Neural cell (in vitro differentiated cells): Measurements from ENCODE around the gene TAF8. TPM values are rescaled to one million over a fixed set of nuclear protein-coding genes. Genes with fewer than 3 reads are reported as not detected.

Source experiments
- H2AFZ ChIP-seq: fragments of 200-600, 300-800 bp; sonication (generic), shearing (Covaris generic); 2 replicates; pipeline ENCODE4 v1.6.0; 2014; ENCODE audit warnings: low read depth, mild to moderate bottlenecking, antibody characterized with exemption, low read length, moderate library complexity
- H3F3A ChIP-seq: fragments of 200-600 bp; shearing (Covaris generic); 2 replicates; pipeline ENCODE4 v1.6.1; 2016; ENCODE audit warnings: mild to moderate bottlenecking, moderate library complexity, mixed read lengths, antibody characterized with exemption, low read length; ENCODE audit not compliant: insufficient read depth, poor library complexity, severe bottlenecking
- H3K27ac ChIP-seq: fragments of 200-600, 300-800 bp; sonication (generic), shearing (Covaris generic); 2 replicates; pipeline ENCODE4 v1.5.1; 2014; ENCODE audit warnings: mild to moderate bottlenecking, low read length, moderate library complexity
- H3K27me3 ChIP-seq: fragments of 300-800, 200-600 bp; sonication (generic), shearing (Covaris generic); 2 replicates; pipeline ENCODE4 v1.6.0; 2014; ENCODE audit warnings: mild to moderate bottlenecking, low read depth, low read length, moderate library complexity; ENCODE audit not compliant: insufficient read depth
- H3K36me3 ChIP-seq: fragments of 300-800, 200-600 bp; sonication (generic), shearing (Covaris generic); 2 replicates; pipeline ENCODE4 v1.5.1; 2014; ENCODE audit warnings: mild to moderate bottlenecking, antibody characterized with exemption, low read length, moderate library complexity; ENCODE audit not compliant: insufficient read depth
- H3K4me2 ChIP-seq: fragments of 300-800, 200-600 bp; sonication (generic), shearing (Covaris generic); 2 replicates; pipeline ENCODE4 v1.6.0; 2014; ENCODE audit warnings: mild to moderate bottlenecking, low read length
- H3K4me3 ChIP-seq: fragments of 300-800, 200-600 bp; sonication (generic), shearing (Covaris generic); 2 replicates; pipeline ENCODE4 v1.5.1; 2014; ENCODE audit warnings: mild to moderate bottlenecking, low read length, moderate library complexity
- H3K79me2 ChIP-seq: fragments of 200-600 bp; shearing (Covaris generic); replicated peaks from 2 replicates; pipeline ENCODE4 v1.6.0; 2014; ENCODE audit warnings: mild to moderate bottlenecking, low read length, moderate library complexity; ENCODE audit not compliant: insufficient read depth
- H3K9ac ChIP-seq: fragments of 300-800, 200-600 bp; sonication (generic), shearing (Covaris generic); 2 replicates; pipeline ENCODE4 v1.6.1; 2016; ENCODE audit warnings: mild to moderate bottlenecking, low read length, mixed read lengths
- H3K9me2 ChIP-seq: fragments of 200-600 bp; shearing (Covaris generic); 2 replicates; pipeline ENCODE4 v1.6.1; 2016; ENCODE audit warnings: mild to moderate bottlenecking, low read length, mixed read lengths; ENCODE audit not compliant: insufficient read depth
- H3K9me3 ChIP-seq: fragments of 200-600, 300-800 bp; sonication (generic), shearing (Covaris generic); 2 replicates; pipeline ENCODE4 v1.6.1; 2016; ENCODE audit warnings: mild to moderate bottlenecking, mixed run types, low read length, moderate library complexity, mixed read lengths
- H4K20me1 ChIP-seq: fragments of 200-600 bp; shearing (Covaris generic); 2 replicates; pipeline ENCODE4 v1.6.1; 2016; ENCODE audit warnings: mild to moderate bottlenecking, mixed run types; ENCODE audit not compliant: insufficient read depth
- EP300 ChIP-seq: fragments of 450-650 bp; conservative IDR thresholded peaks from 2 replicates; pipeline ENCODE4 v1.6.1; 2014; ENCODE audit warnings: antibody characterized with exemption, mild to moderate bottlenecking, moderate library complexity; ENCODE audit not compliant: poor library complexity, severe bottlenecking
- EZH2 ChIP-seq: fragments of 200-600, 300-800 bp; shearing (Covaris generic), sonication (generic); IDR thresholded peaks from 2 replicates; pipeline ENCODE4 v1.6.1; 2014; ENCODE audit warnings: antibody characterized with exemption, low read length, borderline replicate concordance, mild to moderate bottlenecking; ENCODE audit not compliant: insufficient read depth, poor library complexity, severe bottlenecking
- MXI1 ChIP-seq: fragments of 450-650 bp; conservative IDR thresholded peaks from 2 replicates; pipeline ENCODE4 v1.6.1; 2014; ENCODE audit warnings: antibody characterized with exemption, mild to moderate bottlenecking; ENCODE audit not compliant: poor library complexity, severe bottlenecking
- POLR2AphosphoS5 ChIP-seq: IDR thresholded peaks from 2 replicates; pipeline ENCODE4 v1.6.1; 2012
- RAD21 ChIP-seq: fragments of 450-650 bp; conservative IDR thresholded peaks from 2 replicates; pipeline ENCODE4 v1.6.1; 2014; ENCODE audit warnings: antibody characterized with exemption, mild to moderate bottlenecking, moderate library complexity
- SMC3 ChIP-seq: fragments of 450-650 bp; conservative IDR thresholded peaks from 2 replicates; pipeline ENCODE4 v1.6.1; 2014; ENCODE audit warnings: antibody characterized with exemption, mild to moderate bottlenecking, moderate library complexity; ENCODE audit not compliant: poor library complexity
- TAF1 ChIP-seq: IDR thresholded peaks from 2 replicates; pipeline ENCODE4 v1.6.1; 2012; ENCODE audit warnings: low read depth
- polyA plus RNA-seq: library from polyadenylated mRNA; depleted of rRNA; stranded (reverse); fragments of >200 nt; gene quantifications from 2 replicates; pipeline ENCODE4 v1.2.3, GENCODE V29; 2014
- TF ChIP-seq, protein P1 (sequence below): IDR thresholded peaks from 2 replicates; pipeline ENCODE4 v1.6.1; 2012; ENCODE audit warnings: borderline replicate concordance
- TF ChIP-seq, protein P2 (sequence below): fragments of 450-650 bp; IDR thresholded peaks from 2 replicates; pipeline ENCODE4 v1.5.1; 2014; ENCODE audit warnings: antibody characterized with exemption, mild to moderate bottlenecking, moderate library complexity; ENCODE audit not compliant: poor library complexity, severe bottlenecking

The TAF8 gene
- polyA plus RNA-seq, 1 donor from 2014 or later: 5.1 TPM

DNA sequence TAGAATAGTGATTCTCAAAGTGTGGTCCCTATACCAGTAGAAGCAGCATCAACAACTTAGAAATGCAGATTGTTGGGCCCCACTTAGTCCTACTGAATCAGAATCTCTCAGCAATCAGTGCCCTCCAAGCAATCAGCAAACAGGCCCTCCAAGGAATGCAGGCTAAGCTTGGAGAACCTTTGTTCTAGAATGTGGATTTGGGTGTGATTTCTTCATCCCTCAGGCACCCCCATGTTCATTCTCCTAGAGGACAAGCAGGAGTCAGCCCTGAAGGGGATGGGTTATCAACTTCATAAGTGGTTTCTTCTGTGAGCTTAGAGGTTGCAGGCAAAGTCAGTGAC is 40.5 kb upstream of the TAF8 start:
- Histone ChIP-seq H2AFZ (no peak overlapping the region), H3K4me2 (no peak overlapping the region)
- no peak for TF ChIP-seq POLR2AphosphoS5
- TF ChIP-seq MXI1: no peak
- TF ChIP-seq SMC3: no peak
- no peak for TF ChIP-seq TAF1
- TF ChIP-seq EZH2: no peak
- no peak for TF ChIP-seq EP300

DNA sequence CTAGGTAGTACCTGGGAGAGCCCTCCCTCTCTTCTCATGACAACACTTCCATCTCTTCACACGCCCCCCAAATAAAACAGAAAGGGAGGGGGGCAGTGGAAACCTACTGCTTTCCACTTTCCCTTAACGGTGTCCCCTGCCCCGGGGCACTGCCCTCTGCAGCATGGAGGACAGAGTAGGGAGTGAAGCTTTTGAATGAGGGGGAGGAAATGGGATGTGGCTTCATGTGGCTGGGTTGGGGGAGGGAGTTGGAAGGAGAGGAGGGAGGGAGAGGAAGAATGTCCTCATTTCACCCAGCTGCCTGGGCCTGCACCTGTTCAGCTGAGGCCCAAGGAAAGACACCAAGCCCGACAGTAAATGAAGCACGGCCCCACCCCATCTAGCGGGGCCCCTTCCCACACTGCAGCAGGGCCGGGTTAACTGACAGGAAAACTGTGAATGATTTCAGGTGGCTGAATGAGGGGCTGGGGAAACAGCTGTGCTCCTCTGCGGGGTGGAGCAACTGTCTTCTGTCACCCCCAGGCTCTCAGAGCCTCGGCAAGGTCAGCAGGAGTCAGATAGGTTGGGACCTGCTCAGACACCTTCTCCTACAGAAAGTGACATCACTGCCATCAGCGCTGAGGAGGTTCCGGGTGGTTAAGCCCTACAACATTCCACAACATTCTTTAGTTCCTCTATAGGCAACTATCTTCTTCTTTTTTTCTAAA is 40.0 kb upstream of the TAF8 start:
- H3K4me2 ChIP-seq: no peak overlapping the region
- no peak overlapping the region for H3K27ac ChIP-seq
- no peak overlapping the region for H3K4me3 ChIP-seq
- H3K9ac ChIP-seq: no peak overlapping the region
- no peaks in the 10 kb centered on the region for H3K27me3 ChIP-seq
- H2AFZ ChIP-seq: no peak overlapping the region
- H3K9me2 ChIP-seq: no peaks in the 10 kb centered on the region
- H3K36me3 ChIP-seq: no peaks in the 10 kb centered on the region
- H3K9me3 ChIP-seq: no peaks in the 10 kb centered on the region
- no peaks in the 10 kb centered on the region for H3K79me2 ChIP-seq
- no peaks in the 10 kb centered on the region for H4K20me1 ChIP-seq
- TF ChIP-seq EP300: no peak
- TF ChIP-seq, protein P1, sequence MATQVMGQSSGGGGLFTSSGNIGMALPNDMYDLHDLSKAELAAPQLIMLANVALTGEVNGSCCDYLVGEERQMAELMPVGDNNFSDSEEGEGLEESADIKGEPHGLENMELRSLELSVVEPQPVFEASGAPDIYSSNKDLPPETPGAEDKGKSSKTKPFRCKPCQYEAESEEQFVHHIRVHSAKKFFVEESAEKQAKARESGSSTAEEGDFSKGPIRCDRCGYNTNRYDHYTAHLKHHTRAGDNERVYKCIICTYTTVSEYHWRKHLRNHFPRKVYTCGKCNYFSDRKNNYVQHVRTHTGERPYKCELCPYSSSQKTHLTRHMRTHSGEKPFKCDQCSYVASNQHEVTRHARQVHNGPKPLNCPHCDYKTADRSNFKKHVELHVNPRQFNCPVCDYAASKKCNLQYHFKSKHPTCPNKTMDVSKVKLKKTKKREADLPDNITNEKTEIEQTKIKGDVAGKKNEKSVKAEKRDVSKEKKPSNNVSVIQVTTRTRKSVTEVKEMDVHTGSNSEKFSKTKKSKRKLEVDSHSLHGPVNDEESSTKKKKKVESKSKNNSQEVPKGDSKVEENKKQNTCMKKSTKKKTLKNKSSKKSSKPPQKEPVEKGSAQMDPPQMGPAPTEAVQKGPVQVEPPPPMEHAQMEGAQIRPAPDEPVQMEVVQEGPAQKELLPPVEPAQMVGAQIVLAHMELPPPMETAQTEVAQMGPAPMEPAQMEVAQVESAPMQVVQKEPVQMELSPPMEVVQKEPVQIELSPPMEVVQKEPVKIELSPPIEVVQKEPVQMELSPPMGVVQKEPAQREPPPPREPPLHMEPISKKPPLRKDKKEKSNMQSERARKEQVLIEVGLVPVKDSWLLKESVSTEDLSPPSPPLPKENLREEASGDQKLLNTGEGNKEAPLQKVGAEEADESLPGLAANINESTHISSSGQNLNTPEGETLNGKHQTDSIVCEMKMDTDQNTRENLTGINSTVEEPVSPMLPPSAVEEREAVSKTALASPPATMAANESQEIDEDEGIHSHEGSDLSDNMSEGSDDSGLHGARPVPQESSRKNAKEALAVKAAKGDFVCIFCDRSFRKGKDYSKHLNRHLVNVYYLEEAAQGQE: no peak
- TF ChIP-seq MXI1: no peak
- TF ChIP-seq TAF1: no peak
- TF ChIP-seq RAD21: no peak
- no peak for TF ChIP-seq SMC3
- TF ChIP-seq, protein P2, sequence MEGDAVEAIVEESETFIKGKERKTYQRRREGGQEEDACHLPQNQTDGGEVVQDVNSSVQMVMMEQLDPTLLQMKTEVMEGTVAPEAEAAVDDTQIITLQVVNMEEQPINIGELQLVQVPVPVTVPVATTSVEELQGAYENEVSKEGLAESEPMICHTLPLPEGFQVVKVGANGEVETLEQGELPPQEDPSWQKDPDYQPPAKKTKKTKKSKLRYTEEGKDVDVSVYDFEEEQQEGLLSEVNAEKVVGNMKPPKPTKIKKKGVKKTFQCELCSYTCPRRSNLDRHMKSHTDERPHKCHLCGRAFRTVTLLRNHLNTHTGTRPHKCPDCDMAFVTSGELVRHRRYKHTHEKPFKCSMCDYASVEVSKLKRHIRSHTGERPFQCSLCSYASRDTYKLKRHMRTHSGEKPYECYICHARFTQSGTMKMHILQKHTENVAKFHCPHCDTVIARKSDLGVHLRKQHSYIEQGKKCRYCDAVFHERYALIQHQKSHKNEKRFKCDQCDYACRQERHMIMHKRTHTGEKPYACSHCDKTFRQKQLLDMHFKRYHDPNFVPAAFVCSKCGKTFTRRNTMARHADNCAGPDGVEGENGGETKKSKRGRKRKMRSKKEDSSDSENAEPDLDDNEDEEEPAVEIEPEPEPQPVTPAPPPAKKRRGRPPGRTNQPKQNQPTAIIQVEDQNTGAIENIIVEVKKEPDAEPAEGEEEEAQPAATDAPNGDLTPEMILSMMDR: no peak
- no peak for TF ChIP-seq EZH2
- TF ChIP-seq POLR2AphosphoS5: no peak
- no peaks in the 10 kb centered on the region for H3F3A ChIP-seq

More for the DNA sequence above, 40.5 kb upstream of the TAF8 start:
- Histone ChIP-seq H3F3A (no peaks in the 10 kb centered on the region), H3K9ac (no peak overlapping the region), H3K4me3 (no peak overlapping the region), H3K79me2 (no peaks in the 10 kb centered on the region), H3K9me3 (no peaks in the 10 kb centered on the region), H3K9me2 (no peaks in the 10 kb centered on the region), H4K20me1 (no peaks in the 10 kb centered on the region), H3K27ac (no peak overlapping the region), H3K36me3 (no peaks in the 10 kb centered on the region), H3K27me3 (no peaks in the 10 kb centered on the region)
